ENCODE results near the gene TPK1. TPM values are rescaled to one million over a fixed set of nuclear protein-coding genes. Genes with fewer than 3 reads are reported as not detected.

TPK1 gene
- total and polyA plus RNA-seq, 2 of the 4 experiments (the other 2 are of a cell fraction): 0.38 to 1.8 TPM

GRCh38 chr7:144500225-144500624 is 335.6 kb downstream of the TPK1 start:
- ChIA-PET POLR2A (ENCODE audit: unreplicated experiment) (no interaction called here), CTCF (no interaction called here)
- Histone ChIP-seq H4K5ac (ENCODE audit: low read depth, low read length) (no peak overlapping the region), H2BK15ac (ENCODE audit: low read depth, low read length) (no peak overlapping the region), H2AK9ac (replicated peaks; ENCODE audit: low read depth, low read length, poor library complexity) (no peak overlapping the region), H3K36me3 (ENCODE audit: control insufficient read depth, insufficient read depth, low read length) (no peaks in the 10 kb centered on the region), H3K27ac (ENCODE audit: insufficient read depth, low read length) (no peak overlapping the region), H2AK5ac (ENCODE audit: low read depth, low read length) (no peak overlapping the region), H3K9me1 (ENCODE audit: insufficient read depth, low read length) (no peaks in the 10 kb centered on the region), H3K4me2 (ENCODE audit: low read depth, low read length) (no peak overlapping the region), H2BK5ac (ENCODE audit: low read depth, low read length, poor library complexity, severe bottlenecking) (no peak overlapping the region), H3K23ac (ENCODE audit: low read depth, low read length) (no peak overlapping the region), H3K27me3 (ENCODE audit: control insufficient read depth, insufficient read depth, low read length) (no peaks in the 10 kb centered on the region), H3K18ac (ENCODE audit: low read depth, low read length) (no peak overlapping the region), H2AFZ (replicated peaks; ENCODE audit: low read length, poor library complexity) (no peak overlapping the region), H3K4me1 (ENCODE audit: control insufficient read depth, insufficient read depth, low read length) (no peaks in the 10 kb centered on the region), H4K8ac (ENCODE audit: low read depth in 2 of 2, low read length in 2 of 2) (no peak overlapping the region), H2BK120ac (ENCODE audit: low read depth, low read length) (no peak overlapping the region), H3K9me3 (ENCODE audit: control insufficient read depth, insufficient read depth, low read length) (peaks cover 1% of the 10 kb centered on the region), H3K4ac (ENCODE audit: low read depth, low read length) (no peak overlapping the region), H4K20me1 (ENCODE audit: insufficient read depth, low read length) (no peaks in the 10 kb centered on the region), H4K91ac (ENCODE audit: insufficient read depth, low read depth, low read length) (no peak overlapping the region), H3K79me1 (ENCODE audit: low read depth in 1 of 2, low read length in 2 of 2) (no peaks in the 10 kb centered on the region), H3K4me3 (ENCODE audit: insufficient read depth, low read depth, low read length) (no peak overlapping the region), H3K14ac (replicated peaks; ENCODE audit: low read depth, low read length) (no peak overlapping the region), H3K9ac (ENCODE audit: low read depth, low read length) (no peak overlapping the region), H2BK20ac (ENCODE audit: low read depth, low read length) (no peak overlapping the region), H3K56ac (ENCODE audit: extremely low read depth, insufficient read depth, low read length) (no peak overlapping the region)
- TF ChIP-seq BHLHE40 (IDR thresholded peaks at IDR 0.05; ENCODE audit: low read depth, low read length) (no peak), CTCF (conservative IDR thresholded peaks at IDR 0.05; ENCODE audit: low read depth, low read length) (no peak), FOS (IDR thresholded peaks at IDR 0.05; ENCODE audit: low read depth, low read length) (no peak), NFE2L2 (IDR thresholded peaks at IDR 0.05; ENCODE audit: low read depth, low read length) (no peak), MXI1 (IDR thresholded peaks at IDR 0.05; ENCODE audit: borderline replicate concordance, low read depth, low read length) (no peak), CEBPB (IDR thresholded peaks at IDR 0.05; ENCODE audit: low read depth, low read length) (no peak)
- no peak for ATAC-seq (ENCODE audit: low read depth)
- no peak for DNase-seq
- dilution Hi-C loops (cut with HindIII; ENCODE audit: low sequenced_read_pairs, unreplicated experiment) (no loop called here), in situ Hi-C loops (cut with MboI; ENCODE audit: low sequenced_read_pairs) (no loop called here), intact Hi-C loops (cut with micrococcal nuclease) (no loop called here)
- WGBS, 2 experiments (ENCODE audit: extremely low coverage in 2 of 2, insufficient read length in 1 of 2): no CpG with 5 or more reads among the region's 5 CpGs
- BruUV-seq (replicated peaks): no TSS peak
